Adipose tissue (tissue), 3 donors: Measurements from ENCODE around the gene RNH1. TPM values are rescaled to one million over a fixed set of nuclear protein-coding genes. Genes with fewer than 3 reads are reported as not detected.
"Not testable (repeated sequence)": the region's sequence is repeated elsewhere in the genome, so short reads cannot be mapped to it uniquely, and the experiment has no call there.

Experiments
- H3K27ac ChIP-seq: one replicate; pipeline ENCODE4 v1.5.1; 2013; ENCODE audit warnings: low read depth, low read length
- WGBS, 3 donors: extraction: QIAGEN DNeasy Blood & Tissue Kit; methylation state at CpG; one replicate each; pipeline ENCODE4 v1.1.7; 2013; 5-methylcytosine and 5-hydroxymethylcytosine counted together
- polyA plus RNA-seq, 3 donors: library from polyadenylated mRNA; stranded (reverse); fragments of 200-250 nt; gene quantifications; one replicate each; pipeline ENCODE4 v1.2.3, GENCODE V29; 2013
- donor health status: healthy with polysubstance abuse.
- donor health status: Bipolar disorder and iron deficiency.
- donor health status: healthy.

RNH1 gene
- polyA plus RNA-seq, 3 donors: 93.4 to 217 (median 208) TPM

GRCh38 chr11:471468-472145, 35.4 kb downstream of the RNH1 start:
- H3K27ac ChIP-seq: no peak overlapping the region
- WGBS, 3 donors: 95 to 96% (median 96%) methylated on average over 58 to 61 of the region's 61 CpGs

GRCh38 chr11:469684-470560, 37.1 kb downstream of the RNH1 start:
- WGBS, 3 donors: 61 to 66% (median 64%) methylated on average over 28 of the region's 28 CpGs
- H3K27ac ChIP-seq: peak overlapping the region; percentile 4

GRCh38 chr11:469026-469683, 37.9 kb downstream of the RNH1 start:
- H3K27ac ChIP-seq: not testable (repeated sequence)
- WGBS, 3 donors: 35 to 48% (median 44%) methylated on average over 16 to 19 of the region's 19 CpGs

- 69 to 81% (median 71%) methylated on average over 6 of the region's 6 CpGs for WGBS, 3 donors
- no peak overlapping the region for H3K27ac ChIP-seq
Measured at GRCh38 chr11:468493-468892, 38.5 kb downstream of the RNH1 start.

- H3K27ac ChIP-seq: no peak overlapping the region
- WGBS, 3 donors: 75 to 80% (median 77%) methylated on average over 12 of the region's 12 CpGs
Measured at GRCh38 chr11:468036-468435, 39.0 kb downstream of the RNH1 start.

GRCh38 chr11:465896-466530, 41.0 kb downstream of the RNH1 start:
- H3K27ac ChIP-seq: no peak overlapping the region
- 67 to 81% (median 67%) methylated on average over 9 of the region's 9 CpGs for WGBS, 3 donors

- 93 to 95% (median 93%) methylated on average over 24 of the region's 24 CpGs for WGBS, 3 donors
- H3K27ac ChIP-seq: no peak overlapping the region
Measured at GRCh38 chr11:464316-464715, 42.7 kb downstream of the RNH1 start.

- H3K27ac ChIP-seq: no peak overlapping the region
- 96% methylated on average over 16 of the region's 16 CpGs for WGBS, 3 donors
Measured at GRCh38 chr11:462107-462890, 44.7 kb downstream of the RNH1 start.

- 93 to 96% (median 95%) methylated on average over 9 of the region's 9 CpGs for WGBS, 3 donors
- no peak overlapping the region for H3K27ac ChIP-seq
Measured at GRCh38 chr11:461626-462025, 45.4 kb downstream of the RNH1 start.

- 87 to 88% (median 88%) methylated on average over 41 of the region's 41 CpGs for WGBS, 3 donors
- no peak overlapping the region for H3K27ac ChIP-seq
Measured at GRCh38 chr11:460331-461199, 46.5 kb downstream of the RNH1 start.

- no peak overlapping the region for H3K27ac ChIP-seq
- 92% methylated on average over 24 of the region's 24 CpGs for WGBS, 3 donors
Measured at GRCh38 chr11:459511-460220, 47.4 kb downstream of the RNH1 start.

- 61 to 81% (median 62%) methylated on average over 23 of the region's 23 CpGs for WGBS, 3 donors
- no peak overlapping the region for H3K27ac ChIP-seq
Measured at GRCh38 chr11:457111-457760, 49.8 kb downstream of the RNH1 start.

- H3K27ac ChIP-seq: no peak overlapping the region
- WGBS, 3 donors: 55 to 79% (median 60%) methylated on average over 7 of the region's 7 CpGs
Measured at GRCh38 chr11:456533-456932, 50.5 kb downstream of the RNH1 start.

GRCh38 chr11:455566-456147, 51.4 kb downstream of the RNH1 start:
- 75 to 89% (median 87%) methylated on average over 23 of the region's 23 CpGs for WGBS, 3 donors
- no peak overlapping the region for H3K27ac ChIP-seq

GRCh38 chr11:454801-455565, 52.1 kb downstream of the RNH1 start:
- no peak overlapping the region for H3K27ac ChIP-seq
- whole genome bisulfite sequencing, 3 donors: 71 to 72% (median 72%) methylated on average over 14 of the region's 14 CpGs
